AML-193 (cell line): ENCODE results near the gene MUS81.
A peak's percentile ranks its signal among the peaks of the same experiment; 100 is the strongest.
"Not testable (repeated sequence)": the region's sequence is repeated elsewhere in the genome, so short reads cannot be mapped to it uniquely, and the experiment has no call there.

Experiments used
- DNase-seq, 2 experiments: peaks; one replicate each; lab custom pipeline; 2025; lab: John Stamatoyannopoulos, UW

MUS81 gene

DNA sequence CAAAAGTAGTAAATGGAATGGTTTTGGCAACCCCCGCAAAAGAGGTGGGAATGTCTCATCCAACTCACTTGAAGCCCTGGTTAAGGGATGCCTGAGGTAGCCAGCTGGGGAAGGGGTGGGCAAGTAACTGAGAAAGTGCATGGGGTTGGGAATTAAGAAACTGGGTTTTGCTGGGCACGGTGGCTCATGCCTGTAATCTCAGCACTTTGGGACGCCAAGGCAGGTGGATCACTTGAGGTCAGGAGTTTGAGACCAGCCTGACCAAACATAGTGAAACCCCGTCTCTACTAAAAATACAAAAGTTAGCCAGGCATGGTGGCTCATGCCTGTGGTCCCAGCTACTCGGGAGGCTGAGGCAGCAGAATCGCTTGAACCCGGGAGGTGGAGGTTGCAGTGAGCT, 11.5 kb upstream of the MUS81 start:
- not testable (repeated sequence) for DNase-seq

DNA sequence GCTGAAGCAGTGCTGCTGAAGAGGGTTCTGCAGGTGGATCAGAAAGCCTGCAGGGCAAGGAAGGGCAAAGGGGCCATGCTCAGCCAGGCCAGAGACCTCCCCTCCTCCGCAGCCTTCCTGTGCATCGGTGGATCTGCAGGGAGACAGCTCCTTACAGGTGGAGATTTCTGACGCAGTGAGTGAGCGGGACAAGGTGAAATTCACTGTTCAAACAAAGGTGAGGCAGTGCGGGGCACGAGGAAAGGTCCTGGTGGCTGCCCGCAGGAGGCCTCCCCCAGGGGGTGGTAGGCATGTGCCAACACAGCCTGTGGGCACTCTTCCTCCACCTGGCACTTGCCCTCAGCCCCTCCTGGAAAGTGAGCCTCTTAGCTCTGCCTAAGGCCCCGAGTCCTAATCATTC, 10.9 kb upstream of the MUS81 start:
- DNase-seq = no peak

DNA sequence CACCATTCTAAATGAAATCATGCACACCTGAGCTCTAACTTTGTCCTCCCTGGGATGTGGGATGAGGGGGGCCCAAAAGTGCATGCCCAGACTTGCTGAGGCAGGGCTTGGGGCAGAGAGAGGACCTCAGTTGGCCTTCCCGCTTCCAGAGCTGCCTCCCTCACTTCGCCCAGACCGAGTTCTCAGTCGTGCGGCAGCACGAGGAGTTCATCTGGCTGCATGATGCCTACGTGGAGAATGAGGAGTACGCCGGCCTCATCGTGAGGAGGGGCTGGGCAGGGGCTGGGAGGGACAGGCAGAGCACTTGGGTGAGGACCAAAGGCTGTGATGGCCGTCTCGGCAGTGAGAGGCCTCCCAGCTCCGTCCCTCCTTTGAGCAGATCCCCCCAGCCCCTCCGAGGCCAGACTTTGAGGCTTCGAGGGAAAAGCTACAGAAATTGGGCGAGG, 10.4 kb upstream of the MUS81 start:
- no peak for DNase-seq

DNA sequence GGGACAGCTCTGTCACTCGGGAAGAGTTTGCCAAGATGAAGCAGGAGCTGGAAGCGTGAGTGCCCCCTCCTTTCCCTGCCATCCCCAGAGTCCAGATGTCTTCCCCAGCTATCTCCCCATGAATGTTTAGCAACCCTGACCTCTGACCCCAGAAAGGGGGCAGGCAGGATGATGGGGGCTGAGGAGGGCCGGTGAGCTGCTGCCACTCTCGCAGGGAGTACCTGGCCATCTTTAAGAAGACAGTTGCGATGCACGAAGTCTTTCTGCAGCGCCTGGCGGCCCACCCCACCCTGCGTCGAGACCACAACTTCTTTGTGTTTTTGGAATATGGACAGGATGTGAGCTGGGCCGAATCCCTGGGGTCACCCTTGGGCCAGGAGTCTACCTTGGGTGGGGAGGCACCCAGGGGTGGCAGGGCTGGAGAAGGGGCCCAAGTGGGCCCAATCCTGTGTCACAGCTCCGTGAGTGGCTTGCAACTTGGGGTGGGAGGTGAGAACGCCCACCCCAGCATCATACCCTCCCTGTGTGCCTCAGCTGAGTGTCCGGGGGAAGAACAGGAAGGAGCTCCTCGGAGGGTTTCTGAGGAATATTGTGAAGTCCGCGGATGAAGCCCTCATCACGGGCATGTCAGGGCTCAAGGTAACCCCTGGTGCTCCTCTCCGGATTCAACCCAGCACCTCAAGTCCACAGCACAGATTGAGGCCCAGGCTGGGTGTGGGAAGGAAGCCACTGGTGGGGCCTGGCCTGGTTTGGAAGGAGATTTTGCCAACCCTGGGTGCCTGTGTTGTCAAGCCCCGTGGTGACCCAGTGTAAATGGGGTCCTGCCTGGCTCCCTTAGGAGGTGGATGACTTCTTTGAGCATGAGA, 9.8 kb upstream of the MUS81 start:
- no peak for DNase-seq

DNA sequence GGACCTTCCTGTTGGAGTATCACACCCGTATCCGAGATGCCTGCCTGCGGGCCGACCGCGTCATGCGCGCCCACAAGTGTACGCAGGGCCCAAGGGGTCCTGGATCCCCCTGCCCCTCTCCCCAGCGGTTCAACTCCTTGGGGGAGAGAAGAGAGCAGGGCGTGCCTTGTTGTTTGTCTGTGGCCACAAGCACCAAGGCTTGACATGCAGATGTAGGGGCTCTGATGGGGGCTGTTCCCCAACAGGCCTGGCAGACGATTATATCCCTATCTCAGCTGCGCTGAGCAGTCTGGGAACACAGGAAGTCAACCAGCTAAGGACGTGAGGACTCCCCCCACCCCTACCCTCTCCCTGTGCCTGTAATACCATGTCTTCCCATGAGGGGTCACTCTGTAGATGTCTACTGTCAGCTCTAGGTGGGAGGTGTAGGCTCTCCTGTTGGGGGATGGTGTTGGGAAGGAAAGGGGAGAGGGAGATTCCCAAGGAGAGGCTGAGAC, 9.1 kb upstream of the MUS81 start:
- DNase-seq = no peak

DNA sequence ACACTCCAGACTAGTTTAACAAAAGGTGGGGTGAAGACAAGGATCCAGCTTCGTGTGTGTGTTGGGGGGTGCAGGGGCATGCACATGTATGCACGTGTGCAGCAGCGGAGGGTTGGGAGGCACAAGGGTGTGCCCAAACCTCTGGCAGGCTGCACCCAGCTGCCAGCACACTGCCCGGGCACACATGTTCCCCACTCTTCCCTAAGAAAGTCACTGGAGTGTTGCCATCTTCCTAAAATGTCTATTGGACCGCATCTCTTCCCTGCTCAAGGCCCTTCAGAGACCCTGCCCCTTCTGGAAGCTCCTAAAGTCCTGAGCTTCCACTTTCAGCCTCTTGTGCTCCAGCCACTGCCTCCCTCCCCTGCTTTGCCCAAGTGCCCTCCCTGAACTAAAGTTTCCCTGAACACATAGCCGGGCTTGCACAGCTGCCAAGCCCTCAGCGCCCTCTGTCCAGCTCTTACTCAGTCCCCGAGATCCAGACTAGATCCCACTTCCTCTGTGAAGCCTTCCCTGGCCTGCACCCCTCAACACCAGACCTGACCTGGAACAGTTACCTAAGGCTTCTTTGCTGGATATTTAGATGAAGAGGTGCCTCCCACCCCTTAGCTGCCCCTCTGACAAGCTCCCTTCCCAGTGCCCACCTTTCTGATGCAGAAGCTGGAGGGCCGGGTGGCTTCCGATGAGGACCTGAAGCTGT, 8.3 kb upstream of the MUS81 start:
- DNase-seq = no peak

DNA sequence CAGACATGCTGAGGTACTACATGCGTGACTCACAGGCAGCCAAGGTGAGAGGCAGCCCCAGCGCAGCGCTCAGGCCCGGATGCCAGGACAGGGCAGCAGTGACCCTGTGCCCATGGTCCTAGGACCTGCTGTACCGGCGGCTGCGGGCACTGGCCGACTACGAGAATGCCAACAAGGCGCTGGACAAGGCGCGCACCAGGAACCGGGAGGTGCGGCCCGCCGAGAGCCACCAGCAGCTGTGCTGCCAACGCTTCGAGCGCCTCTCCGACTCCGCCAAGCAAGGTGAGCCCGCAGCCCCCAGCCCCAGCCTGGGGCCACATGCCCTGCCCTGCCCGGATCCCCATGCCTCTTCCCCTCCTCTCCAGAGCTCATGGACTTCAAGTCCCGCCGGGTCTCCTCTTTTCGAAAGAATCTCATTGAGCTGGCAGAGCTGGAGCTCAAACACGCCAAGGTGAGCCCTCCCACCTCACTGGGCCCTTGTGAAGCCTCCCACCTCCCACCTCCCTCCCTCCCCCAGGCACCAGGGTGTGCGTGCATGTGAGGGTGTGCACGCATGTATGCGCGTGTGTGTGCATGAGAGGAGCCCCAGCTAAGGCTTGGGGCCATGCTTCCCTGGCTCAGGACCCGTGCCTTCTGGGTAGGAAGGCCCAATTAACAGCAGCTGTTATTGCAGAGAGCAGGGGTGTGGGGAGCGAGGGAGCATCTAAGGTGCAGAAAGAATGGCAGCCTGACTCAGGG, 7.6 kb upstream of the MUS81 start:
- DNase-seq = no peak

DNA sequence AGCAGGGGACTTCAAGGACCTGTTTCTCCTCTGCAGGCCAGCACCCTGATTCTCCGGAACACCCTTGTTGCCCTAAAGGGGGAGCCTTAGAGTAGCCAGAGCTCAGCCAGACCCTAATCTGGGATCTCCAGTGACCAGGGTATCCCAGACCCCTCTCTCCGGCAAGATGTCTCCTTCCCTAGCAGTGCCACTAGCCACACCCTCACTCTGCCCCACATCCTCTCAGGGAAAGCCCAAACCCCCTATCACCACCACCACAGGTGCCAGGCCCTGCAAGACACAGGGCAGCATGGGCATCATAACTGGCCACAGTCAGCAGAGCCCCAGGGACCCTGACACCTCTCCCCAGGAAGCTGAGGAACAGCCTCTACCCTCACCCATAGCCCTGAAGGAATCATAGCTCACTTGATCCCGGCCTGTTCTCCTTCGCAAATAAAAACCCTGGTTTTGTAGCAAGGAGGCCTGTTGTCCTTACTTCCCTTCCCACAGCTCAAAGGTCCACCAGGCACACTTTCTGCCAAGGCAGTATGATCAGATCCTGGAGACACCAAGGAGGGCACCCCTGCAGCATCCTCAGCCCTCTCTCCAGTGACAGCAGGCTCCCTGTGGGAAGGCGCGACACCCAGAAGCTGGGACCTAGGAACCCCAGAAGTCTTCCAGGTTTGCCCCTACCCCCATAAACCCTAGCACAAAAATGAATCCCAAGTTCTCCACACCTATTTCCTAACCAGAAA, 6.8 kb upstream of the MUS81 start:
- DNase-seq = no peak

DNA sequence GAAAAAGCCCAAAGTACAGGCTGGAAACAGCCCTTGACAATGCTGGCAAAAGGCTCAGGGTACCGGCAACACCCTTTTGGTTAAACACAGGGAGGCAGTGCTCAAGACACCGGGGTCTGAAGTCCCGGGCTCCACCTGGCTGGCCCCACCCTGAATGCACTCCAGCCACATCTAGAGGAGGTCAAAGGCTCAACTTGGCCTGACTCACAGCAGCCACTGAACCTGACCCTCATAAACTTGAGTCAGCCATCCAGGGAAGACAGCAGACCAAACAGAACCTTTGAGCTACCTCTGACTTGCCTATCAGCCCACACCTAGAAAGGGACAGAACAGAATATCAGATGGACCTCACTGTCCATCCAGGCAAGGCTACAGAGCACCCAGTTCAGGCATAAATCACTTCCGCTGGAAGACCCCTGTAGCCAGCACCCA, 6.1 kb upstream of the MUS81 start:
- DNase-seq = no peak

DNA sequence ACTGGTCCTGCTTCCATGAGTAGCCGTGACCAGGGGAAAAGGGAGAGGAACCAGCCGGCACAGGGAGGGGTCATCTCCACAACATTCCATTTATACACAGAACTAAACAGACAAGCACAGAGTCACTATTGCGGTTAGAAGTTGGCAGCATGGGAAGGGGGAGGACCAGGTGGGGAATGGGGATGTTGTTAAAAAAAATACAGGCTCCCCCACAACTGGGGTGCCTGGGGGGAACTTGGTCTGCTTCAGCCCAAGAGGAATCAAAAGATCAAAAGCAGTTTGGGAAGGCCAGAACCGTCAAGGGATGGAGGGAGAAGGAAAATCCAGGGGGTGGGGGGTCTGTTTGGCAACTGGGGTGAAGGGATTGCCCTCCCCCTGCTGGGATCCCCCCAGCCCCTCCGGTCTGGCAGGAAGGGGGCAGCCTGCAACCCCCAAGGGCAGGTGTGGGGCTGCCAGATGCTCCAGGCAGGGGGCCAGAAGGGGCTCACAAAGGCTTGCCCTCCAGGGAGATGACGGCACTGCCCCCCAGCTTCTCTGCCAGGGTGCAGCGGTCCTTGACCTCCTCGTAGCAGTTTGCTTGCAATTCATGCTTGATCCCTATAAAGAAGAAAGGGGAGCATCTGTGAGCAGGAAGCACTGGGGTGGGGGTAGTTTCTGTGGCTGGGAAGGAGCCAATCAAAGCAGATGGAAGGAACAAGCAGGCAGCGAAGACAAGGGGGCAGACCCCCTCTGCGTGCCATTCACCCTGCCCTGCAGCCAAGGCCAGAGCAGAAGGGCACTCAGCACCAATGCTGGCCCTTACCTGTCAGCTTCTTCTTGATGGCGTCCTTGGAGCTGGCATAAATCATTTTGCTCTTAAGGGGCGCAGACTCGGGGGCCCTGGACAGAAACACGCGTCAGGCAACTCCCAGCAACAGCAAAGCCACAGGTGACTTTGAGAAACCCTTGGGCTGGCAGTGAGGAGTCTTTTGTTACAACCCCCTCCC, 5.1 kb upstream of the MUS81 start:
- no peak for DNase-seq

DNA sequence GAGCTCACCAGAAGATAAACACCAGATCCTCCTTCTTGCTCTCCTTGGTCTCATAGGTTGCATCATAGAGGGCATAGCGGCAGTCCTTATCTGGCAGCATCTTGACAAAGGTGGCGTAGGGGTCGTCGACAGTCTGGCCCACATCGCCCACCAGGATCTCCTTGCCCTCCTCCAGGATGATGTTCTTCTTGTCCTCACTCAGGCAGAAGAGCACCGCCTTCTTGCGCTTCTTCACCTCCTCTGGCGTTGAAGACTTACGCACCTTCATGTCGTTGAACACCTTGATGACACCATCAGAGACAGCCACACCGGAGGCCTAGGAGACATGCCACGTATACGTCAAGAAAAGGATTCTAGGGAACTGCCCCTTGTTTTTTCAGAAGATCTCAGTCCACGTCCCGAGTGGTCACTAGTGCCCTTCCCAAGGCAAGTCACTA, 4.3 kb upstream of the MUS81 start:
- DNase-seq = no peak

DNA sequence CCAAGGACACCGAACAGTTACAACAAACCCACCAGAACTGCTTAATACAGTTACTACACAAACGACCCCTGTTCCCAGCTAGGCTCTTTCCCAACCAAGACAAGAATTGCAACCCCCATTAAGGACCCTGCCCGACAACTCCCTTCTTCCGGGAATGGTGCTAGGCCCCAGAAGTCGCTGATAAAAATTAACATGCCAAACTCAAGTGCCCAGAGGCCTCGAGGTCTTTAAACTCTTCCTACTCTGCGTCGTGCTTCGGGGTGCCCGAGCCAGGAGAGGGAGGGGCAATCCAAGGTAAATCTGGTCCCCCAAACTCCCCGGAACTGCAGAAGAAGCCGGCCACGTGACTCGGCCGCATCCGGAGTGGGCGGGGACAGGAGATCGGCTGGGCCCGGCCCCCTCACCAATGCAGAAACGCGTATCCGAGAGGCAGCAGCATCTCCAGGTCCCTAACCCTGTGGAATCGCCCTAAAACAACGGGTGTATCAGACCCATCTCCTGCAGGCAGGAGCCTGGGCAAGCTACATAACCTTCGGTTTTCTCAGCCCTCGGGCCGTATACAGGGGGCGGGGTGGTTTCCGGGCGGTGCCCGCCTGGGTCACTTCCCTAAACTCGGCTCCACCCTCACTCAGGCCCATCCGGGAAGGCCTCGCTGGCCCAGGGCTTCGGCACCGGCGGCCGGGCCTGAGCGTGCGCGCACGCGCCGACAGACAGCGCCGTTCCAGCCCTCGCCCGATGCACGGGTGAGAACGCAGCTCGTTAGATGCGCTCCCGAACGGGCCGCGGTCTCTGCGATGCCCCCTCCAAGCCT, 3.3 kb upstream of the MUS81 start:
- DNase-seq = peak; percentile 72 to 82

DNA sequence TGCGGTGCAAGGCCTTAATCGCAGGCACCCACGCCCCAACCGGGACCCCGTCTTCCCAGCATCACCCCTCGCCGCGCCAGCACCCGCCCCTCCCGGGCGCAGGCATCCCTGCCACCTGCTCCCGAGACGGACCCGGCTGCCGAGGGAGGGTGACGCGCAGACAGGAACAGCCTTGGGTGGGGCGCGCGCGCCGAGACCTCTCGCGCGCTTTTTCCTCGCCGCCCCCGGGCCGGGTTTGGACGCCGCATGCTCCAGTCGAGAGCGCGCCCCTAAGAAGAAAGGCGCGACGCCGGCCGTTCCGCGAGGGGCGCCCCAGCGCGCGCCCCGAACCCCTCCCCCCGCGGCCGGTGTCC, 2.8 kb upstream of the MUS81 start:
- DNase-seq = peak in 1 of 2 experiments; percentile 11

DNA sequence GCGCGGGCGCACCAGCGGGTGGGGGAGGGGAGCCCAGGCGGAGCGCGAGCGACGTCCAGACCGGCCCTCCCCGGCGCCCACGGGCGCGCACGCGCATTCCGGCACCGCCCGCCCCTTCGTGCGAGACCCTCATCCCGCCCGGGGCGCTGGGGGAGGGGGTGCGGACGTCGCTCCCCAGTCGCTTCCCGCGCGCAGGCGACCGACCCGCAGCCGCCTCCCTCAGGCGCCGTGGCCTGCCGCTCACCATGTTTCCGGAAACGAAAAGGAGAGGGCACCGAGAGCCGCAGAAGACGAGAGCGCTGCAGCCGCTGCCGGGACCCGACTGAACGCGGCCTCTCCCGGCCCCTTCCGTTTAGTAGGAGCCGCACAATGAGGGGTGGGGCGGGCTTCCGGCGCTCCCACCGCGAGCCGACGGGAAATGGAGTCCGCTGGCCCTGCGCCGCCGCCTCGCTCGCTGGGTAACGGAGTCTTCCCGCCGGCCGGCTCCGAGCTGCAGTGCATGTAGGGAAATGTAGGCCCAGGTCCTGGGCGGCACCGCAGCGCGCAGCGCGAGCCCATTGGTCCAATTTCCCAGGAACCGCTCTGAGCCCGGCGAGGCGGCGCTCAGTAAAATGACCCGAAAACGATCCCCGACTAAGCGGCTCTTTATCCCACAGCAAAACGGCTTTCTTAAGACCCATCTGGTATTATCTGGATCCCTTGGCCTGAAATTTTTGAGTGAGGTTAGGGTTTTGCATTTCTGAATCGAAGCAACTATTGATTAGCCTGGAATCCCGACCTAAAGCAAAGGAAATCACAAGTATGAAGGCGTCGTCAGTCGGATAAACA, 2.2 kb upstream of the MUS81 start, which contains the start of gene CFL1:
Gene CFL1 (minus strand): TSS at position 328 of the 828 bp plus-strand sequence. CDS start 81 bp downstream, at position 247.
- peak; percentile 91 to 94 for DNase-seq

DNA sequence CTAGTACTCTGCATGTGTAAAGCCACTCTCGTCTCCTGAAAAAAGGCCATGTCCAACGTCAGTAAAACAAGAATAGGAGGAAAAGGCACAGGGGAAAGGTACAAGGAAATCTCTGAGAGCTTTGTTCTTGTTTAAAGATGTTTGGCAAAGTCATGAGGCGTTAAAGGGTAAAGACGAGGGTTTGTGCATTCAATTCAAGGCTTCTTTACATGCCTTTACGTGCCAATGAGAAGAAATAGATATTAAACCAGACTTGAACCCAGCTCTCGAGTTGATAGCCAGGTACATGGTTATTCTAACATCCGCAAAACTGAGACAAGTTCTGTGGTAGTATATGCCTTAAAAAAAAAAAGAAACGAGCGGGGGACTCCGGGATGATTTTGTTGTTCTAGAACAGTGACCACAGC, 1.5 kb upstream of the MUS81 start:
- DNase-seq = no peak

DNA sequence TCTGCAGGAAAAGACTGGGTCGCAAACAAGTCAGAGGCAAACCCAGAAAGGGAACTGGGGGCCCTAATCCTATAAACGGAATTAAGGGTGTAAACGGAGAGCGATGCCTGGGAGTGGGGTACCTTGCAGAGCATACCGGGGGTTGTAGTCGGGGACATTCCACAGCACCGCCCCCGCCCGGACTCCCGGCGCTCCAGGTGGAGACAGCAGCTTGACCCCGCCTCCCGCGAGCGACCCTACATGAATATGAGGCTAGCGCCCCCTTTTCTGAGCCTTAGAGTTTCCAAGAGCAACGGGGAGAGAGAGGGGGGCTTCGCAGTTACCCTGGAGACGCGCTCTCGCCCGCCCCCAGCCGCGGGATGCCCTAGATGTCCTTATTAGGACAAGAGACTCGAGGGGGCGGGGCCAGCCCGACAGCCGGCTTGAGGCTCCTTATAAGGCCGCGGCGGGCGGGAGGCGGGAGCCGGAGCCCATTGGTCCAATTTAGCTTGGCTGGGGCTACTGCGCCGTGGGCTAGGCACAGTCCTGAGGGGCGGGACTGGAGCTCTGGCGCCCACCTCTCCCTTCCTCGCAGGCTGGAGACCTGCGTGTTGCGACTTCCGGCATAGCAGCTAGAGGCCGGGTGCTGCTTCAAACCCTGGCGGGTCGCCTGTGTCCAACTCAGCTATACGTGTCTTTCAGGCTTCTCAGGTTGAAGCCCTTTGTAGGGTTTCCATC, 980 bp upstream of the MUS81 start:
- DNase-seq = peak; percentile 93 to 97

DNA sequence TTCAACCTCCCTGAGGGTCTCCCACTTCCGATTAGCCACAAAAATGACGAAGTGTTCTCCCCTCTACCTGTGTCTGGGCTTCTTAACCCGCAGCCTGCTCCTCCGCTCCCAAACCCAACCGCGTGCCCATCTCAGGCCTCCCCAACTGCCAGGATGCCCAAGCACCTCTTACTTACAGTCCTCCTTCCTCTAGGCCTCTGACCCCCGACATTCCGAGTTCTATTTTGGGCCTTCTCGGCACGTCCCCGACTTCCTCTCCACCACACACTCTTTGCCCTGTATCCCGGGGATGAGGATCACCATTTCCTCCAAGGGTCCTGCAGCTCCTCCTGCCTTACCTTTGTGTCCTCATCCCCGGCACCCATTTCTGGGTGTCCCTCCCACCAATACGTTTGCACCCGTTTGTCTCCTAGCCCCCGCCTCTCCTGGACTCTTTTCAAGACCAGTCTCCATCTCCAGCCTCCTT, 388 bp upstream of the MUS81 start:
- no peak for DNase-seq

DNA sequence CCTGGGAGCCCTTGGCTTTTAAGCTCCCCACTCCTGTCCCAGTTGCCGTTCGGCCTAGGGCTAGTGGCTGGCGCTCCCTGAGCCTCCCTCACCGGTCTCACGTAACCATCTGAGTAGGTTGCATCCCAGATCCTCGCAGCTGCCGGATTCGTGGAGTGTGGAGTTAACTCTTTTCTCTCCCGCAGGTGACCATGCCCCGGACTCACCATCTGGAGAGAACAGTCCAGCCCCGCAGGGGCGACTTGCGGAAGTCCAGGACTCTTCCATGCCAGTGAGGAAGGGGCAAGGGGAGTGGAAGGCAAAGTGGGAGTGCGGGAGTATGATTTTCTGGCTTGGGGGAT, 902 bp downstream of the MUS81 start:
- no peak for DNase-seq
